ENCODE data around the gene NUDT1.
"Not testable (repeated sequence)": the region's sequence is repeated elsewhere in the genome, so short reads cannot be mapped to it uniquely, and the experiment has no call there.

The NUDT1 gene

DNA sequence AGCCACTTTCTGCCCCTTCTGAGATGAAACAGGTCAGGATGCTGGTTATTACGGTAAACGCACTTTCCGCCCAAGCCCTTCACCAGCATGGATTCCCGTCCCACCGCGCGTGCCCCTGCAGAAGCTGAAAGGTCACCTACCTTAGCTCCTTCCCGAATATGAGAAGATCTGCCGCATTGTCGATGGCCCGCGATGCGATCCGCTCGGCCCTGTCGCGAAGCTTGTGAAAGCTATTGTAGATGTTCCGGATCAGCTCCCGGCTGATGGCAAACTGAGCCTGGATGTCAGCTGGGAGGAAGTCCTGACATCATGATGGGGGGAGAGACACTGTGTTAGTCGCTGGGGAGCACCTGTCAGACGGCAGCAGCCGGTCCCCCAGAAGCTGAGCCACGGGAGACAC, 22.1 kb downstream of the NUDT1 start:
- in situ Hi-C loops (cut with HindIII; ENCODE audit: low pct_ligation_motif_present, low sequenced_read_pairs), result no loop called here
- H3K4me3 ChIP-seq (ENCODE audit: low read depth, low read length), result no peak overlapping the region
- H3K36me3 ChIP-seq (replicated peaks), result peaks cover 26% of the 10 kb centered on the region
- TF ChIP-seq, protein P1, sequence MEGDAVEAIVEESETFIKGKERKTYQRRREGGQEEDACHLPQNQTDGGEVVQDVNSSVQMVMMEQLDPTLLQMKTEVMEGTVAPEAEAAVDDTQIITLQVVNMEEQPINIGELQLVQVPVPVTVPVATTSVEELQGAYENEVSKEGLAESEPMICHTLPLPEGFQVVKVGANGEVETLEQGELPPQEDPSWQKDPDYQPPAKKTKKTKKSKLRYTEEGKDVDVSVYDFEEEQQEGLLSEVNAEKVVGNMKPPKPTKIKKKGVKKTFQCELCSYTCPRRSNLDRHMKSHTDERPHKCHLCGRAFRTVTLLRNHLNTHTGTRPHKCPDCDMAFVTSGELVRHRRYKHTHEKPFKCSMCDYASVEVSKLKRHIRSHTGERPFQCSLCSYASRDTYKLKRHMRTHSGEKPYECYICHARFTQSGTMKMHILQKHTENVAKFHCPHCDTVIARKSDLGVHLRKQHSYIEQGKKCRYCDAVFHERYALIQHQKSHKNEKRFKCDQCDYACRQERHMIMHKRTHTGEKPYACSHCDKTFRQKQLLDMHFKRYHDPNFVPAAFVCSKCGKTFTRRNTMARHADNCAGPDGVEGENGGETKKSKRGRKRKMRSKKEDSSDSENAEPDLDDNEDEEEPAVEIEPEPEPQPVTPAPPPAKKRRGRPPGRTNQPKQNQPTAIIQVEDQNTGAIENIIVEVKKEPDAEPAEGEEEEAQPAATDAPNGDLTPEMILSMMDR (IDR thresholded peaks at IDR 0.05; ENCODE audit: low read depth, low read length, missing control alignments), result no peak
- no peak for DNase-seq
- H3K27me3 ChIP-seq (replicated peaks), result no peaks in the 10 kb centered on the region
- H3K27ac ChIP-seq, result no peak overlapping the region

DNA sequence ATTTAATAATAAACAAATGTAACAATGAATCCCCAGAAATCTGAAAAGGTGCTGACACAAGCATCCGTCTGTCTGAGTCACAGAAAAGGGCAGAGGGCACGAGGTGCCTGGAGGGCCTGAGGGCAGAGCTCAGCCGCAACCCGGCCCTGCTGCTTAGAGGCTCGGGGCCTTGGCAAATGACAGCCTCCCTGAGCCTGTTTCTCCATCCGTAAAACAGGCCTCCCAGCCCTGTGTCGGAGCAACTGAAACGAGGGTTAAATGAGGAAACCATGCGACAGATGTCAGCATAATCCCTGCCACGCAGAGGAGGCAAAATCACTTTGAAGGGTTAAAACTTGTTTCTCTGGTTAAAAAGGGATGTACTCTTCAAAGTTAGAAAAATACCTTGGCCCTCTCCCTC, 24.9 kb downstream of the NUDT1 start:
- in situ Hi-C loops (cut with HindIII; ENCODE audit: low pct_ligation_motif_present, low sequenced_read_pairs), result no loop called here
- H3K36me3 ChIP-seq (replicated peaks), result peaks cover 32% of the 10 kb centered on the region
- DNase-seq, result no peak
- H3K27ac ChIP-seq, result no peak overlapping the region
- H3K27me3 ChIP-seq (replicated peaks), result no peaks in the 10 kb centered on the region
- TF ChIP-seq, protein P1 (IDR thresholded peaks at IDR 0.05; ENCODE audit: low read depth, low read length, missing control alignments), result no peak
- H3K4me3 ChIP-seq (ENCODE audit: low read depth, low read length), result no peak overlapping the region

DNA sequence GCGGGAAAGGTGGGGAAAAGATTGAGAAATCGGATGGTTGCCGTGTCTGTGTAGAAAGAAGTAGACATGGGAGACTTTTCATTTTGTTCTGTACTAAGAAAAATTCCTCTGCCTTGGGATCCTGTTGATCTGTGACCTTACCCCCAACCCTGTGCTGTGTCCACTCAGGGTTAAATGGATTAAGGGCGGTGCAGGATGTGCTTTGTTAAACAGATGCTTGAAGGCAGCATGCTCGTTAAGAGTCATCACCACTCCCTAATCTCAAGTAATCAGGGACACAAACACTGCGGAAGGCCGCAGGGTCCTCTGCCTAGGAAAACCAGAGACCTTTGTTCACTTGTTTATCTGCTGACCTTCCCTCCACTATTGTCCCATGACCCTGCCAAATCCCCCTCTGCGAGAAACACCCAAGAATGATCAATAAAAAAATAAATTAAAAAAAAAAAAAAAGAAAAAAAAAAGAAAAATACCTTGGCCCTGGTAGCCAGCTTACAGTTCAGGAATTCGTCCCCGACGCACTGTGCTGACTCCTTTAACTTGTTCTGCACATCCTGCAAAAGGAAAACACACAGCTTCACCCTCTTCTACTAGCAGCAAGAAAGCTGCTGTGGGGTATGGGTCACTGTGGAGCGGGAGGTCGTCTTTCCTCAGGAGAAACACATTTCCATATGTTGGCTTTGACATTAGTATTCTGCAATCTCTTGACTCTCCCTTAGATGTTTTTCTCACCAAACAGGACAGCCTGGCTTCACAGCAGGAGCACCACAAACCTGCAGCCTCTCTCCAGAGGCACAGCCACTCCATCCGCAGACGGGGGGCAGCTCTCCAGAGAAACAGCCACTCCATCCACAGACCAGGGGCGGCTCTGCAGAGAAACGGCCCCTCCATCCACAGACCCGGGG, 27.3 kb downstream of the NUDT1 start:
- in situ Hi-C loops (cut with HindIII; ENCODE audit: low pct_ligation_motif_present, low sequenced_read_pairs); H3K4me3 ChIP-seq (ENCODE audit: low read depth, low read length); H3K27me3 ChIP-seq (replicated peaks); H3K27ac ChIP-seq; DNase-seq: not testable (repeated sequence)
- H3K36me3 ChIP-seq (replicated peaks), result peaks cover 16% of the 10 kb centered on the region

DNA sequence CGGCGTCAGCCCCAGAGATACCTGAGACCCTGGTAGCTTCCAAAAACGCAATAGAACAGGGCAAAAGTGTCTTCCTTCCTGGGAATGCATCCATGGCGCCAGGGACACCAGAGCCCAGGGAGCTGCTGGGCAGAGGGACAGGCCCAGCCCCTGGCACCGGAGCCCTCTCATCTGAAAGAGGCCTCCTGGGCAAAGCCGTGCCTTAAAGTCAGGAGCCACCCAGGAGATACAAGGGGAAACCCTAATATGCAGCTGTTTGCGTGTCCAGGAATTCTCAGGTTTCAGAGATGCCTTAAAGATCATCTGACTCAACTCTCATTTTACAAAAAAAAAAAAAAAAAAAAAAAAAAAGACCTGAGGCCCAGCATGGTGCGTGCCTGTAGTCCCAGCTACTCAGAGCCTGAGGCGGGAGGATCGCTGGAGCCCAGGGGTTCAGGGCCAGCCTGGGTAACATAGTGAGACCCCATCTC, 28.0 kb downstream of the NUDT1 start:
- no peak overlapping the region for H3K27ac ChIP-seq
- no peaks in the 10 kb centered on the region for H3K27me3 ChIP-seq (replicated peaks)
- H3K4me3 ChIP-seq (ENCODE audit: low read depth, low read length), result no peak overlapping the region
- TF ChIP-seq, protein P1 (IDR thresholded peaks at IDR 0.05; ENCODE audit: low read depth, low read length, missing control alignments), result no peak
- in situ Hi-C loops (cut with HindIII; ENCODE audit: low pct_ligation_motif_present, low sequenced_read_pairs), result no loop called here
- no peak for DNase-seq
- peaks cover 16% of the 10 kb centered on the region for H3K36me3 ChIP-seq (replicated peaks)

DNA sequence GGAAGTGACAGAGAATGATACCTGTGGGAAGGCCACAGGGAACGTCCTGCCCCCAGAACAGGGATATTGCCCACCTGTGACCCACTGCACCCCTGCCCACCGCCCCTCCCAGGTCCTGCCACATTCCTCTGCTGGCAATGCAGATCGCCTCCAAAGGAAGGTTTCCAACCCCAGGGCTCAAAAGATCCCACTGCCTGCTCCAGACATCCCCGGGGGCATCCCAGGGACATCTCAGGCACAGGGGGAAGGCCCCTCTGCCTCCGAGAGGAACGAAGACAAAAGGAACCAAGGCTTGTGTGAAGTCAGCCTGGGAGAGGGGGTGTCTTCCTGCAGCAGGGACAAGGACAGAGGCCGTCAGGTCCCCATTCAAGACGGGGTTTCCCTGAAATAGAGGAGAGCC, 28.5 kb downstream of the NUDT1 start:
- Histone ChIP-seq H3K27ac (no peak overlapping the region), H3K36me3 (replicated peaks) (peaks cover 16% of the 10 kb centered on the region), H3K4me3 (ENCODE audit: low read depth, low read length) (no peak overlapping the region), H3K27me3 (replicated peaks) (no peaks in the 10 kb centered on the region)
- no peak for DNase-seq
- in situ Hi-C loops (cut with HindIII; ENCODE audit: low pct_ligation_motif_present, low sequenced_read_pairs), result no loop called here
- TF ChIP-seq, protein P1 (IDR thresholded peaks at IDR 0.05; ENCODE audit: low read depth, low read length, missing control alignments), result no peak

DNA sequence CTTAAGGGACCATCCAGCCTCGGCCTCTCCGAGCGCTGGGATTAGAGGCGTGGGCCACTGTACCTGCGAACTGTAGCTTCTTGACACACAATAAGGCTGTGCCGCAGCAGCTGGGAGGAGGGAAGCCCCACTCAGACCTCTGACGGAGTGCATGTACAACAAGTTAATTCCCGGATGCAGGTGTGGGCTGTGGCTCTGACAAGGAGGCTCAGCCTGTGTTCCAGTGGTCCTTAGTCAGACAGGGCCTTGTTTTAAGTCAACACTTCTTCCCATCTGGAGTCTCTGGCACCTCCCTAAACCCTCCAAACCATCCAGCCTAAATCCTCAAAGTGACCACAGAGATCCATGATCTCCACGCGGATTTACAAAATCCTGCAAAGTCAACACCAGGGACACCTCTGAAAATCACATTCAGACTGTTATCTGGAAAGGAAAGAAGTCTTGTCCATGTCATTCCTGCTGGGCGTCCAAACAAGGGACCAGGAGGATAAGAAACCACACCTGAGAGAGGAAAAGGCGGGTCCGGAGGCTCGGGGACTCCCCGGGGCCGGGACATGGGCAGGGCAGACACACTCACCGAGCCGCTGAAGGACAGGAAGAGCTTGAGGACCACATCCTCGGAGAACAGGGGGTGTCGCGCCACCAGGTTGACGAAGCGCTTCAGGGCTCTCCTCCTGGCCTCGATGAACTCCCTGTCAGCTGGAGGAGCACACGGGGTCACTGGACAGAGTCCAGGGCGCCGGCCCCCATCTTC, 29.4 kb downstream of the NUDT1 start:
- in situ Hi-C loops (cut with HindIII; ENCODE audit: low pct_ligation_motif_present, low sequenced_read_pairs), result no loop called here
- H3K27me3 ChIP-seq (replicated peaks), result no peaks in the 10 kb centered on the region
- peaks cover 20% of the 10 kb centered on the region for H3K36me3 ChIP-seq (replicated peaks)
- TF ChIP-seq, protein P1 (IDR thresholded peaks at IDR 0.05; ENCODE audit: low read depth, low read length, missing control alignments), result no peak
- DNase-seq, result no peak
- H3K4me3 ChIP-seq (ENCODE audit: low read depth, low read length), result no peak overlapping the region
- H3K27ac ChIP-seq, result no peak overlapping the region
